Testis (tissue), 2 donors: ENCODE data around the gene HSPA5.

Experiments
- POLR2A ChIP-seq: fragments of 450-650 bp; IDR thresholded peaks from one replicate; pipeline ENCODE4 v1.6.1; 2017; ENCODE audit warnings: antibody characterized with exemption, mild to moderate bottlenecking, moderate library complexity
- TF ChIP-seq, protein P1 (sequence below), 3 experiments: fragments of 450-650 bp in 2 of 3; fragments of 200-600 bp in 1 of 3; sonication (generic) in 1 of 3; IDR thresholded peaks; one replicate each; pipeline ENCODE4 v1.5.1; 2016 to 2019; ENCODE audit warnings: antibody characterized with exemption in 3 of 3, mild to moderate bottlenecking in 2 of 3, moderate library complexity in 1 of 3

DNA sequence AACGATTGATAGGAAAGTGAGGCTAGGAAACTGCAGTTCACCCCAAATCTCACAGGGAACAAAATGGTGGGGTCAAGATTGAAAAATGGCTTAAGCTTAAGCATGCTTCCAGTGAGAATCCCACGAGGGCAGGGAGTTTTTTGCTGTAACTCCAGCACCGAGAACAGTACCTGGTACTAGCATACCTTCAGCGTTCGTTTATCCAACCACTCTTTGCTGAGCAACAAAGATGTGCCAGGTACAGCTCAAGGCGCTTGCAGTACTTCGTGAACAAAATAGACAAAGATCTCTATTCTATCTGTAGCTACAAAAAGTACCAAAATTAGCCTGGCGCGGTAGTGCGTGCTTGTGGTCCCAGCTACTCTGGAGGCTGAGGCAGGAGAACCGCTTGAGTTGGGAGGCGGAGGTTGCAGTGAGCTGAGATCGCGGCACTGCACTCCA lies 50.8 kb downstream of the HSPA5 start:
- TF ChIP-seq, protein P1, sequence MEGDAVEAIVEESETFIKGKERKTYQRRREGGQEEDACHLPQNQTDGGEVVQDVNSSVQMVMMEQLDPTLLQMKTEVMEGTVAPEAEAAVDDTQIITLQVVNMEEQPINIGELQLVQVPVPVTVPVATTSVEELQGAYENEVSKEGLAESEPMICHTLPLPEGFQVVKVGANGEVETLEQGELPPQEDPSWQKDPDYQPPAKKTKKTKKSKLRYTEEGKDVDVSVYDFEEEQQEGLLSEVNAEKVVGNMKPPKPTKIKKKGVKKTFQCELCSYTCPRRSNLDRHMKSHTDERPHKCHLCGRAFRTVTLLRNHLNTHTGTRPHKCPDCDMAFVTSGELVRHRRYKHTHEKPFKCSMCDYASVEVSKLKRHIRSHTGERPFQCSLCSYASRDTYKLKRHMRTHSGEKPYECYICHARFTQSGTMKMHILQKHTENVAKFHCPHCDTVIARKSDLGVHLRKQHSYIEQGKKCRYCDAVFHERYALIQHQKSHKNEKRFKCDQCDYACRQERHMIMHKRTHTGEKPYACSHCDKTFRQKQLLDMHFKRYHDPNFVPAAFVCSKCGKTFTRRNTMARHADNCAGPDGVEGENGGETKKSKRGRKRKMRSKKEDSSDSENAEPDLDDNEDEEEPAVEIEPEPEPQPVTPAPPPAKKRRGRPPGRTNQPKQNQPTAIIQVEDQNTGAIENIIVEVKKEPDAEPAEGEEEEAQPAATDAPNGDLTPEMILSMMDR (IDR thresholded peaks at IDR 0.05), result no peak
- TF ChIP-seq POLR2A, result no peak
